Naive B cell (primary cell): ENCODE results near the gene BCHE. TPM values are rescaled to one million over a fixed set of nuclear protein-coding genes. Genes with fewer than 3 reads are reported as not detected.

Experiments used
- ATAC-seq, 2 donors: fragments of 150-1000 bp; cut with Tn5 transposase; 2 replicates each; pipeline ENCODE4 v1.10.0; 2021; ENCODE audit warnings: low read depth in 2 of 2, mild to moderate bottlenecking in 2 of 2, moderate library complexity in 2 of 2
- DNase-seq: peaks from one replicate; pipeline ENCODE4 v3.0.0; 2022
- H3K27ac Mint-ChIP-seq, 6 donors: one replicate each; pipeline ENCODE4 v1.8.0; 2020 to 2022; ENCODE audit warnings: mild to moderate bottlenecking in 6 of 6, mixed read lengths in 6 of 6, moderate library complexity in 5 of 6, inconsistent platforms in 2 of 6
- H3K27me3 Mint-ChIP-seq, 3 donors: one replicate each; pipeline ENCODE4 v1.8.0; 2021 to 2022; ENCODE audit warnings: mixed read lengths in 3 of 3, mild to moderate bottlenecking in 1 of 3
- H3K36me3 Mint-ChIP-seq, 2 donors: one replicate each; pipeline ENCODE4 v1.8.0; 2020 to 2022; ENCODE audit warnings: mixed read lengths in 2 of 2, inconsistent platforms in 1 of 2, mild to moderate bottlenecking in 1 of 2
- H3K4me1 Mint-ChIP-seq, 3 donors: one replicate each; pipeline ENCODE4 v1.8.0; 2020 to 2022; ENCODE audit warnings: mixed read lengths in 3 of 3, inconsistent platforms in 1 of 3, mild to moderate bottlenecking in 1 of 3, moderate library complexity in 1 of 3
- H3K4me3 Mint-ChIP-seq, 8 donors: one replicate each; pipeline ENCODE4 v1.8.0; 2020 to 2022; ENCODE audit warnings: mild to moderate bottlenecking in 8 of 8, mixed read lengths in 8 of 8, moderate library complexity in 8 of 8, inconsistent platforms in 2 of 8
- H3K9me3 Mint-ChIP-seq, 7 donors: one replicate each; pipeline ENCODE4 v1.8.0; 2020 to 2022; ENCODE audit warnings: mixed read lengths in 7 of 7, mild to moderate bottlenecking in 5 of 7, inconsistent platforms in 2 of 7, moderate library complexity in 1 of 7
- polyA plus RNA-seq, 6 donors: library from polyadenylated mRNA; unstranded; fragments of 300-500 nt; fragmentation: Illumina TruSeq; gene quantifications; one replicate each; pipeline ENCODE4 v1.2.3, GENCODE V29; 2021; ENCODE audit warnings: low read depth in 6 of 6

Gene BCHE
- polyA plus RNA-seq, 6 donors from 2014 or later = not detected

DNA sequence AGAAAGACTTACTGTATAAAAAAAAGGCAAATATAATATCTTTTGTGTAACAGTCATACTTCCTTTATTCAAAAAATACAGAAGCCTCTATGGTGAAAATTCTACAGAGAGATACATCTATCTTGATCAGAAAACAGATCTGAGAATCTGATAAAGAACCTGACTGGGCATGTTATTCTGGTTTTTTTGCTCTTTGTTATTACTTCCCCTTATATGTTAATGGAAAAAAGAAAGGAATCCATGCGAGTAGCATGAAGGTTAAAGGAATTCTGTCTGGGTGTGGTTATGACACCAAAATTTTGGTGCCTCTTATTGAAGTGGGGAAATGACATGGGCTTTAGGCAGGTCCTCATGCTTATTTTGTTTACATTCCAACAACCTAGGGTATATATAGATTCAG is 81.7 kb downstream of the BCHE start:
- Mint-ChIP-seq H3K9me3 (peaks cover 0 to 7% (median 2%) of the 10 kb centered on the region in 7 donors), H3K27me3 (no peaks in the 10 kb centered on the region), H3K4me1 (no peaks in the 10 kb centered on the region), H3K4me3 (no peak overlapping the region), H3K36me3 (no peaks in the 10 kb centered on the region), H3K27ac (no peak overlapping the region)
- DNase-seq (no peak), ATAC-seq (no peak)

- no peaks in the 10 kb centered on the region for H3K36me3 Mint-ChIP-seq
- H3K4me3 Mint-ChIP-seq = no peak overlapping the region
- H3K27ac Mint-ChIP-seq = no peak overlapping the region
- DNase-seq (no peak), ATAC-seq (no peak)
- H3K4me1 Mint-ChIP-seq = no peaks in the 10 kb centered on the region
- H3K9me3 Mint-ChIP-seq = peaks cover 0 to 6% (median 2%) of the 10 kb centered on the region in 7 donors
- H3K27me3 Mint-ChIP-seq = no peaks in the 10 kb centered on the region
Observed at GRCh38 chr3:165754219-165755007, 82.8 kb downstream of the BCHE start.

- Mint-ChIP-seq H3K4me3 (no peak overlapping the region), H3K9me3 (peaks cover 0 to 6% (median 2%) of the 10 kb centered on the region in 7 donors), H3K27ac (no peak overlapping the region), H3K27me3 (no peaks in the 10 kb centered on the region), H3K4me1 (no peaks in the 10 kb centered on the region), H3K36me3 (no peaks in the 10 kb centered on the region)
- DNase-seq (no peak), ATAC-seq (no peak)
Observed at GRCh38 chr3:165753560-165753959, 83.7 kb downstream of the BCHE start.

- H3K4me1 Mint-ChIP-seq = no peaks in the 10 kb centered on the region
- H3K27me3 Mint-ChIP-seq = no peaks in the 10 kb centered on the region
Observed at GRCh38 chr3:165751637-165752036, 85.6 kb downstream of the BCHE start.

DNA sequence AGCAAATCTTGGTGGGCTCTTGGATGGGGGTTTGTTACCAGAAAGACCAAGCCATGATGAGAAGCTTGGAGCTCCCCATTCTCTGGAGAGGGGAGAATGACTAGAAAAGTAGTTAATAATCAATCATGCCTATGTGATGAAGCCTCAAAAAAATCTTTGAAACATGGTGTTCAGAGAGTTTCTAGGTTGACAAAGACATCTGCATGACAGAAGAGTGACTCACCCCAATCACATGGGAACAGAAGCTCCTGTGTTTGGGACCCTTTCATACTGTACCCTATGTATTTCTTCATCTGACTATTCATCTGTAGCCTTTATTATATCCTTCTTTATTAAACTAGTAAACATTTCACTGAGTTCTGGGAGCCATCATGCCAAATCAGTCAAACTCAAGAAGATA is 87.4 kb downstream of the BCHE start:
- Mint-ChIP-seq H3K27me3 (no peaks in the 10 kb centered on the region), H3K4me3 (no peak overlapping the region), H3K27ac (no peak overlapping the region), H3K9me3 (peaks cover 0 to 2% (median 0%) of the 10 kb centered on the region in 7 donors), H3K36me3 (no peaks in the 10 kb centered on the region), H3K4me1 (no peaks in the 10 kb centered on the region)
- no peak for ATAC-seq
- DNase-seq = no peak

More at GRCh38 chr3:165751637-165752036, 85.6 kb downstream of the BCHE start:
- DNase-seq = no peak
- Mint-ChIP-seq H3K9me3 (peaks cover 0 to 3% (median 2%) of the 10 kb centered on the region in 7 donors), H3K27ac (no peak overlapping the region), H3K36me3 (no peaks in the 10 kb centered on the region), H3K4me3 (no peak overlapping the region)
- no peak for ATAC-seq

- ATAC-seq (no peak), DNase-seq (no peak)
- Mint-ChIP-seq H3K4me3 (no peak overlapping the region), H3K36me3 (no peaks in the 10 kb centered on the region), H3K27me3 (no peaks in the 10 kb centered on the region), H3K4me1 (no peaks in the 10 kb centered on the region), H3K27ac (no peak overlapping the region), H3K9me3 (peaks cover 0 to 5% (median 0%) of the 10 kb centered on the region in 7 donors)
Observed at GRCh38 chr3:165749241-165749640, 88.0 kb downstream of the BCHE start.

- Mint-ChIP-seq H3K9me3 (peaks cover 0 to 5% (median 2%) of the 10 kb centered on the region in 7 donors), H3K27ac (no peak overlapping the region), H3K36me3 (no peaks in the 10 kb centered on the region)
Observed at GRCh38 chr3:165748094-165748493, 89.1 kb downstream of the BCHE start.

DNA sequence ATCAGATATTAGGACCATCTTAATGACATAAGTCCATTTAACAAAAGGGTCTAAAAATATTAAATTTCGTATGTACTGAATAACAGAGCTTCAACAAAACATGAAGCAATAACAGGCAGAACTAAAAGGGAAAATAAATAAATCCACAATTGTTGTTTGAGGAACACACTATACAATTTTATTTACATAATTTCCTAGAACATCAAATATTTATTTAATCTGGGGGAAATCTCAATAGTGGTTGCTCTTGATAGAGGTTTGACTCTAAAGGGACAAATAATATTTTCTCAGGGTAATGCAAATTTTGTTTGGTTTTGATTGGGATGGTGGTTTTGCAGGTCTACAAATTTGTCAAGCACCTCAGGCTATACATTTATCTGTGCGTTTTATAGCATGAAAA is 90.3 kb downstream of the BCHE start:
- Mint-ChIP-seq H3K27ac (no peak overlapping the region), H3K9me3 (peaks cover 0 to 6% (median 2%) of the 10 kb centered on the region in 7 donors), H3K4me1 (no peaks in the 10 kb centered on the region), H3K36me3 (no peaks in the 10 kb centered on the region), H3K4me3 (no peak overlapping the region), H3K27me3 (no peaks in the 10 kb centered on the region)
- DNase-seq = no peak
- ATAC-seq = no peak

More at GRCh38 chr3:165748094-165748493, 89.1 kb downstream of the BCHE start:
- H3K27me3 Mint-ChIP-seq = no peaks in the 10 kb centered on the region
- ATAC-seq (no peak), DNase-seq (no peak)
- H3K4me3 Mint-ChIP-seq = no peak overlapping the region
- no peaks in the 10 kb centered on the region for H3K4me1 Mint-ChIP-seq

- DNase-seq = no peak
- ATAC-seq = no peak
- Mint-ChIP-seq H3K27ac (no peak overlapping the region), H3K4me3 (no peak overlapping the region), H3K4me1 (no peaks in the 10 kb centered on the region), H3K36me3 (no peaks in the 10 kb centered on the region), H3K27me3 (no peaks in the 10 kb centered on the region), H3K9me3 (peaks cover 0 to 7% (median 3%) of the 10 kb centered on the region in 7 donors)
Observed at GRCh38 chr3:165744025-165744424, 93.2 kb downstream of the BCHE start.

GRCh38 chr3:165742351-165742750 is 94.9 kb downstream of the BCHE start:
- no peaks in the 10 kb centered on the region for H3K4me1 Mint-ChIP-seq
- H3K4me3 Mint-ChIP-seq = no peak overlapping the region
- ATAC-seq (no peak), DNase-seq (no peak)
- no peaks in the 10 kb centered on the region for H3K36me3 Mint-ChIP-seq
- no peaks in the 10 kb centered on the region for H3K27me3 Mint-ChIP-seq
- H3K9me3 Mint-ChIP-seq = peaks cover 0 to 8% (median 5%) of the 10 kb centered on the region in 7 donors
- H3K27ac Mint-ChIP-seq = no peak overlapping the region

- no peaks in the 10 kb centered on the region for H3K36me3 Mint-ChIP-seq
- no peaks in the 10 kb centered on the region for H3K27me3 Mint-ChIP-seq
- ATAC-seq = no peak
- DNase-seq = no peak
- no peak overlapping the region for H3K4me3 Mint-ChIP-seq
- peaks cover 0 to 4% (median 0%) of the 10 kb centered on the region in 7 donors for H3K9me3 Mint-ChIP-seq
- H3K4me1 Mint-ChIP-seq = no peaks in the 10 kb centered on the region
- H3K27ac Mint-ChIP-seq = no peak overlapping the region
Observed at GRCh38 chr3:165729756-165730155, 107.5 kb downstream of the BCHE start.

DNA sequence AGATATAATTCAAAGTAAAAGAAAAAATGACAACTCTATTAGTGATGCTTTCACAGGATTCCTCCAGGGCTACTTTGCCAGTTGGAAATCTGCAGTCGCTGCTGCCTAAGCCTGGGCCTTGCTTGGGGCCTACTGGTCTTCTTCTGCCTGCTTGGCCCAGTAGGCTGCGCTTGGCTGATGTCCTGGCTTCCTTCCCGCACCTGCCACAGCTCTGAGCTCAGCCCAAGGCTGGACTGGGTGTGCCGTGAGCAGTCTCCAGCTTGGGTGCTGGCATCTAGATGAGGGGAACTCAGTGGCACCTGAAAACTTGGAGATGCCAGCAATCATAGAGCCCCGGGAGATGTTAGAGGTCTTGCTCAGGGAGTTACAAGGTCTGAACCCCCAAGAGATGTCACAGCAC is 108.3 kb downstream of the BCHE start:
- Mint-ChIP-seq H3K36me3 (no peaks in the 10 kb centered on the region), H3K27ac (no peak overlapping the region), H3K27me3 (no peaks in the 10 kb centered on the region), H3K4me3 (no peak overlapping the region), H3K4me1 (no peaks in the 10 kb centered on the region), H3K9me3 (peaks cover 0 to 4% (median 0%) of the 10 kb centered on the region in 7 donors)
- DNase-seq (no peak), ATAC-seq (no peak)

- Mint-ChIP-seq H3K27ac (no peak overlapping the region), H3K36me3 (no peaks in the 10 kb centered on the region), H3K9me3 (peaks cover 0 to 6% (median 0%) of the 10 kb centered on the region in 7 donors), H3K27me3 (no peaks in the 10 kb centered on the region), H3K4me1 (no peaks in the 10 kb centered on the region), H3K4me3 (no peak overlapping the region)
- DNase-seq = no peak
- no peak for ATAC-seq
Observed at GRCh38 chr3:165725296-165725695, 111.9 kb downstream of the BCHE start.
